Activated CD8-positive, alpha-beta T cell treated with anti-CD3 and anti-CD28 coated beads, Interleukin-2, amount 10 ng/mL, durations not matched to agents 7 days and 5 days (primary cell): ENCODE measurements around the gene DDI2. TPM values are rescaled to one million over a fixed set of nuclear protein-coding genes. Genes with fewer than 3 reads are reported as not detected.

Experiments
- ATAC-seq: fragments of 150-1000 bp; cut with Tn5 transposase; one replicate; pipeline ENCODE4 v1.10.0; 2021; ENCODE audit warnings: moderate library complexity
- CTCF ChIA-PET: fragments of 350-600 bp; sonication (Branson Sonifier 250); formaldehyde crosslinking; loops from one replicate; lab custom pipeline; 2021; ENCODE audit warnings: antibody characterized with exemption; lab: Charles Lee
- POLR2A ChIA-PET: fragments of 350-600 bp; sonication (Branson Sonifier 250); formaldehyde crosslinking; loops from one replicate; lab custom pipeline; 2021; ENCODE audit warnings: antibody characterized with exemption; lab: Charles Lee
- DNase-seq: peaks from one replicate; pipeline ENCODE4 v3.0.0-alpha.2; 2020
- H3K27ac Mint-ChIP-seq: one replicate; pipeline ENCODE4 v1.8.0; 2021; ENCODE audit warnings: mild to moderate bottlenecking, mixed read lengths
- H3K27me3 Mint-ChIP-seq: one replicate; pipeline ENCODE4 v1.8.0; 2021; ENCODE audit warnings: low read depth, mixed read lengths
- H3K36me3 Mint-ChIP-seq: one replicate; pipeline ENCODE4 v1.8.0; 2021; ENCODE audit warnings: low read depth, mixed read lengths
- H3K4me1 Mint-ChIP-seq: one replicate; pipeline ENCODE4 v1.8.0; 2021; ENCODE audit warnings: low read depth, mixed read lengths
- H3K4me3 Mint-ChIP-seq: one replicate; pipeline ENCODE4 v1.8.0; 2021; ENCODE audit warnings: mild to moderate bottlenecking, mixed read lengths
- H3K9me3 Mint-ChIP-seq: one replicate; pipeline ENCODE4 v1.8.0; 2022; ENCODE audit warnings: mixed read lengths; ENCODE audit not compliant: insufficient read depth
- total RNA-seq, 2 experiments: library from RNA; stranded (reverse); gene quantifications; one replicate each; pipeline ENCODE4 v1.2.3, GENCODE V29; 2021

DDI2 gene
- total RNA-seq, 2 experiments from 2014 or later, result 28.8 to 31.1 TPM

GRCh38 chr1:15709226-15709625, 92.0 kb downstream of the DDI2 start:
- Mint-ChIP-seq H3K4me3 (no peak overlapping the region), H3K9me3 (no peaks in the 10 kb centered on the region), H3K36me3 (peaks cover 10% of the 10 kb centered on the region), H3K27me3 (no peaks in the 10 kb centered on the region), H3K4me1 (no peaks in the 10 kb centered on the region), H3K27ac (no peak overlapping the region)
- CTCF ChIA-PET, result interaction anchor here (0.8 to 1.6 kb wide), 2 partner anchors 23 to 123 kb away, joined by 3 read pairs; no protein-coding TSS in a partner anchor
- POLR2A ChIA-PET, result no interaction called here
- DNase-seq (no peak), ATAC-seq (no peak)

GRCh38 chr1:15712168-15712567, 94.9 kb downstream of the DDI2 start:
- H3K4me1 Mint-ChIP-seq, result peaks cover 2% of the 10 kb centered on the region

DNA sequence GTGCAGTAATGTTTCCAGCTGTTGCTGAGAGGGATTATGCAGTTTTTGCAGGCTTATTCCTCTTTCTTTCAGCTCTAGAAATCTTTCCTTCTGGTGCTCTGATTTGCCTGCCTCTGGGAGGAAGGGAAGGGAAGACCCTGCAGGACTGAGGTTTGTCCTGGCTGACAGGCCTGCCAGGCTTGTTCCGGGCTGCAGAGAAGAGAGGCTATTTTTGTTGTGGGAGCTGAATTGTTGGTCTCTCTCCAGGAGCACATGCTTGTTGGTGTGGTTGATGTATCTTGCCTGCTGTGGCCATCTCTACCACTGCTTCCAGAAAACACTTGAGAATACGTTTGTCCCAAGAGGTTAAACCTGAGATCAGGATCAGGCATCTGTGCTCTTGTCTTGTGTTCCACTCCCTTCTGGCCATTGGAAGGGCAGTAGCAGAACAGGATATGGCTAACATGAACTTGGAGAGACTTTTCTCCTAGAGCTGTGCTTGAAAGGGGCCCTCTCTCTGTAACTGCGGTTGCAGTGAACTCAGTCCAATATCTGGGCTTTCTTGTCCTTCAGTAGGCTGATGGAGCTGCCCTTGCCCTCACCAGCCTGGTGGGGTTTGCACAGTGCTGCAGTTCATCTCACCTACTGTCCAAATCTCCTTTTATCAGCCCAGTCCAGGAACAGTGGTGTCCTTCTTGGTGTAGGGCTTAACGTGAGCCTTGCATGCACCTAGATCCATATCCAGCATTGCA, 97.3 kb downstream of the DDI2 start:
- Mint-ChIP-seq H3K4me1 (peaks cover 2% of the 10 kb centered on the region), H3K36me3 (peaks cover 15% of the 10 kb centered on the region), H3K9me3 (no peaks in the 10 kb centered on the region), H3K27me3 (no peaks in the 10 kb centered on the region), H3K27ac (peak overlapping the region; percentile 48), H3K4me3 (no peak overlapping the region)
- ATAC-seq (no peak), DNase-seq (no peak)
- POLR2A ChIA-PET, result interaction anchor here (1.1 kb wide), 1 partner anchor 17 kb away, joined by 5 read pairs; no protein-coding TSS in a partner anchor
- CTCF ChIA-PET, result interaction anchor here (1.1 kb wide), 1 partner anchor 101 kb away, joined by 3 read pairs; no protein-coding TSS in a partner anchor

More at GRCh38 chr1:15712168-15712567, 94.9 kb downstream of the DDI2 start:
- POLR2A ChIA-PET, result no interaction called here
- H3K27me3 Mint-ChIP-seq, result no peaks in the 10 kb centered on the region
- no peak overlapping the region for H3K27ac Mint-ChIP-seq
- no peaks in the 10 kb centered on the region for H3K9me3 Mint-ChIP-seq
- ATAC-seq (no peak), DNase-seq (no peak)
- H3K36me3 Mint-ChIP-seq, result peaks cover 6% of the 10 kb centered on the region
- CTCF ChIA-PET, result no interaction called here
- no peak overlapping the region for H3K4me3 Mint-ChIP-seq

- Mint-ChIP-seq H3K4me3 (no peak overlapping the region), H3K36me3 (peaks cover 18% of the 10 kb centered on the region), H3K27ac (no peak overlapping the region), H3K27me3 (no peaks in the 10 kb centered on the region), H3K4me1 (peaks cover 2% of the 10 kb centered on the region), H3K9me3 (no peaks in the 10 kb centered on the region)
- ChIA-PET POLR2A (no interaction called here), CTCF (interaction anchor here (1.4 kb wide), 1 partner anchor 394 kb away, joined by 3 read pairs; no protein-coding TSS in a partner anchor)
- DNase-seq (no peak), ATAC-seq (no peak)
Observed at GRCh38 chr1:15717418-15718125, 100.3 kb downstream of the DDI2 start.

GRCh38 chr1:15718199-15718601, 100.9 kb downstream of the DDI2 start:
- Mint-ChIP-seq H3K9me3 (no peaks in the 10 kb centered on the region), H3K4me3 (no peak overlapping the region), H3K27ac (no peak overlapping the region), H3K36me3 (peaks cover 21% of the 10 kb centered on the region), H3K4me1 (peaks cover 2% of the 10 kb centered on the region), H3K27me3 (no peaks in the 10 kb centered on the region)
- ATAC-seq (no peak), DNase-seq (no peak)
- ChIA-PET POLR2A (interaction anchor here (1.1 kb wide), 1 partner anchor 16 kb away, joined by 3 read pairs; no protein-coding TSS in a partner anchor), CTCF (no interaction called here)

Other genes with a start within 250 kb of the DDI2 start
- gene EFHD2, start 207.6 kb upstream of the DDI2 start, total RNA-seq, result 10 to 100 TPM; 71.0 to 71.8 TPM
- not detected for gene CTRC, start 179.0 kb upstream of the DDI2 start, total RNA-seq
- not detected for gene CELA2A, start 160.7 kb upstream of the DDI2 start, total RNA-seq
- not detected for gene CELA2B, start 141.4 kb upstream of the DDI2 start, total RNA-seq
- gene CASP9, start 93.2 kb upstream of the DDI2 start, total RNA-seq, result 10 to 100 TPM; 10.3 to 10.7 TPM
- gene DNAJC16, start 90.6 kb upstream of the DDI2 start, total RNA-seq, result 10 to 100 TPM; 13.4 to 15.6 TPM
- 10 to 100 TPM; 10.3 to 10.4 TPM for gene AGMAT, start 32.4 kb upstream of the DDI2 start, total RNA-seq
- gene PLEKHM2, start 66.9 kb downstream of the DDI2 start, total RNA-seq, result 10 to 100 TPM; 51.0 to 52.6 TPM
- 1 to 10 TPM; 1.6 TPM for gene SLC25A34, start 118.8 kb downstream of the DDI2 start, total RNA-seq
- not detected for gene TMEM82, start 125.0 kb downstream of the DDI2 start, total RNA-seq
- gene FBLIM1, start 141.3 kb downstream of the DDI2 start, total RNA-seq, result not detected
- gene UQCRHL, start 190.2 kb downstream of the DDI2 start, total RNA-seq, result 1 to 10 TPM; 2.4 to 2.8 TPM
- gene SPEN, start 230.2 kb downstream of the DDI2 start, total RNA-seq, result 10 to 100 TPM; 65.0 to 66.3 TPM